HEK293 (cell line): ENCODE measurements around the gene ZNF605.

Source experiments
- BCL11B ChIP-seq: fragments of 450-650 bp; formaldehyde crosslinking; IDR thresholded peaks from 2 replicates; pipeline ENCODE4 v1.5.1; 2016; ENCODE audit warnings: low read depth, missing biosample characterization, missing genetic modification characterization
- OSR2 ChIP-seq: fragments of 450-650 bp; formaldehyde crosslinking; IDR thresholded peaks from 2 replicates; pipeline ENCODE4 v1.5.1; 2016; ENCODE audit warnings: missing biosample characterization, missing genetic modification characterization
- OVOL3 ChIP-seq: fragments of 450-650 bp; formaldehyde crosslinking; IDR thresholded peaks from 2 replicates; pipeline ENCODE4 v1.5.1; 2016; ENCODE audit warnings: missing biosample characterization, missing genetic modification characterization
- ZFP3 ChIP-seq: fragments of 450-650 bp; formaldehyde crosslinking; IDR thresholded peaks from 2 replicates; pipeline ENCODE4 v1.5.1; 2016; ENCODE audit warnings: low read depth, missing biosample characterization, missing genetic modification characterization
- ZFP41 ChIP-seq: fragments of 450-650 bp; formaldehyde crosslinking; IDR thresholded peaks from 2 replicates; pipeline ENCODE4 v1.5.1; 2016; ENCODE audit warnings: missing biosample characterization, missing genetic modification characterization, borderline replicate concordance
- ZIC2 ChIP-seq: fragments of 450-650 bp; formaldehyde crosslinking; IDR thresholded peaks from 2 replicates; pipeline ENCODE4 v1.5.1; 2016; ENCODE audit warnings: missing biosample characterization, missing genetic modification characterization
- ZNF112 ChIP-seq: fragments of 450-650 bp; formaldehyde crosslinking; IDR thresholded peaks from 2 replicates; pipeline ENCODE4 v1.5.0; 2017; ENCODE audit warnings: missing biosample characterization, missing genetic modification characterization
- ZNF121 ChIP-seq: fragments of 450-650 bp; formaldehyde crosslinking; IDR thresholded peaks from 2 replicates; pipeline ENCODE4 v1.5.1; 2016; ENCODE audit warnings: missing biosample characterization, missing genetic modification characterization
- ZNF157 ChIP-seq: fragments of 450-650 bp; formaldehyde crosslinking; IDR thresholded peaks from 2 replicates; pipeline ENCODE4 v1.5.1; 2016; ENCODE audit warnings: missing biosample characterization, missing genetic modification characterization
- ZNF16 ChIP-seq: fragments of 450-650 bp; formaldehyde crosslinking; IDR thresholded peaks from 2 replicates; pipeline ENCODE4 v1.5.1; 2016; ENCODE audit warnings: low read depth, missing biosample characterization, missing genetic modification characterization
- ZNF184 ChIP-seq: fragments of 450-650 bp; IDR thresholded peaks from 2 replicates; pipeline ENCODE4 v1.5.1; 2018; ENCODE audit warnings: missing biosample characterization, mild to moderate bottlenecking, missing genetic modification characterization
- ZNF221 ChIP-seq: fragments of 450-650 bp; formaldehyde crosslinking; IDR thresholded peaks from 2 replicates; pipeline ENCODE4 v1.5.1; 2017; ENCODE audit warnings: missing biosample characterization, missing genetic modification characterization, borderline replicate concordance
- ZNF223 ChIP-seq: fragments of 450-650 bp; formaldehyde crosslinking; IDR thresholded peaks from 2 replicates; pipeline ENCODE4 v1.5.1; 2016; ENCODE audit warnings: missing biosample characterization, missing genetic modification characterization
- ZNF24 ChIP-seq: fragments of 450-650 bp; formaldehyde crosslinking; IDR thresholded peaks from 2 replicates; pipeline ENCODE4 v1.5.1; 2016; ENCODE audit warnings: missing biosample characterization, missing genetic modification characterization
- ZNF341 ChIP-seq: fragments of 450-650 bp; formaldehyde crosslinking; IDR thresholded peaks from 2 replicates; pipeline ENCODE4; 2016; ENCODE audit warnings: low read depth, missing biosample characterization, missing genetic modification characterization
- ZNF37A ChIP-seq: fragments of 450-650 bp; IDR thresholded peaks from 2 replicates; pipeline ENCODE4 v1.5.1; 2018; ENCODE audit warnings: missing biosample characterization, missing genetic modification characterization
- ZNF558 ChIP-seq: fragments of 450-650 bp; formaldehyde crosslinking; IDR thresholded peaks from 2 replicates; pipeline ENCODE4 v1.5.1; 2016; ENCODE audit warnings: missing biosample characterization, missing genetic modification characterization
- ZNF654 ChIP-seq: fragments of 450-650 bp; formaldehyde crosslinking; IDR thresholded peaks from 2 replicates; pipeline ENCODE4 v1.5.1; 2016; ENCODE audit warnings: low read depth, missing biosample characterization, missing genetic modification characterization
- ZSCAN16 ChIP-seq: fragments of 450-650 bp; formaldehyde crosslinking; IDR thresholded peaks from 2 replicates; pipeline ENCODE4 v1.5.1; 2016; ENCODE audit warnings: missing biosample characterization, missing genetic modification characterization
- ZSCAN23 ChIP-seq: fragments of 450-650 bp; formaldehyde crosslinking; IDR thresholded peaks from 2 replicates; pipeline ENCODE4 v1.5.1; 2016; ENCODE audit warnings: missing biosample characterization, missing genetic modification characterization
- TF ChIP-seq, protein P1 (sequence below): fragments of 450-650 bp; formaldehyde crosslinking; IDR thresholded peaks from 2 replicates; pipeline ENCODE4 v1.5.1; 2016; ENCODE audit warnings: missing biosample characterization, missing genetic modification characterization
- TF ChIP-seq, protein P2 (sequence below): fragments of 450-650 bp; formaldehyde crosslinking; IDR thresholded peaks from 2 replicates; pipeline ENCODE4 v1.5.1; 2017; ENCODE audit warnings: missing biosample characterization, mild to moderate bottlenecking, missing genetic modification characterization, moderate library complexity
- TF ChIP-seq, protein P3 (sequence below): fragments of 450-650 bp; formaldehyde crosslinking; optimal IDR thresholded peaks from 2 replicates; pipeline ENCODE3; 2016; ENCODE audit warnings: missing biosample characterization, mild to moderate bottlenecking, missing genetic modification characterization
- TF ChIP-seq, protein P4 (sequence below): fragments of 450-650 bp; formaldehyde crosslinking; IDR thresholded peaks from 2 replicates; pipeline ENCODE4 v1.5.1; 2016; ENCODE audit warnings: missing biosample characterization, missing genetic modification characterization
- TF ChIP-seq, protein P5 (sequence below): fragments of 450-650 bp; formaldehyde crosslinking; IDR thresholded peaks from 2 replicates; pipeline ENCODE4 v1.5.1; 2016; ENCODE audit warnings: missing biosample characterization, missing genetic modification characterization
- TF ChIP-seq, protein P6 (sequence below): fragments of 450-650 bp; formaldehyde crosslinking; IDR thresholded peaks from 2 replicates; pipeline ENCODE4 v1.5.1; 2016; ENCODE audit warnings: missing biosample characterization, missing genetic modification characterization
- TF ChIP-seq, protein P7 (sequence below): fragments of 450-650 bp; formaldehyde crosslinking; IDR thresholded peaks from 2 replicates; pipeline ENCODE4 v1.5.1; 2016; ENCODE audit warnings: missing biosample characterization, missing genetic modification characterization
- TF ChIP-seq, protein P8 (sequence below): fragments of 450-650 bp; formaldehyde crosslinking; IDR thresholded peaks from 2 replicates; pipeline ENCODE4 v1.5.1; 2016; ENCODE audit warnings: missing biosample characterization, missing genetic modification characterization, low read depth

Gene ZNF605

DNA sequence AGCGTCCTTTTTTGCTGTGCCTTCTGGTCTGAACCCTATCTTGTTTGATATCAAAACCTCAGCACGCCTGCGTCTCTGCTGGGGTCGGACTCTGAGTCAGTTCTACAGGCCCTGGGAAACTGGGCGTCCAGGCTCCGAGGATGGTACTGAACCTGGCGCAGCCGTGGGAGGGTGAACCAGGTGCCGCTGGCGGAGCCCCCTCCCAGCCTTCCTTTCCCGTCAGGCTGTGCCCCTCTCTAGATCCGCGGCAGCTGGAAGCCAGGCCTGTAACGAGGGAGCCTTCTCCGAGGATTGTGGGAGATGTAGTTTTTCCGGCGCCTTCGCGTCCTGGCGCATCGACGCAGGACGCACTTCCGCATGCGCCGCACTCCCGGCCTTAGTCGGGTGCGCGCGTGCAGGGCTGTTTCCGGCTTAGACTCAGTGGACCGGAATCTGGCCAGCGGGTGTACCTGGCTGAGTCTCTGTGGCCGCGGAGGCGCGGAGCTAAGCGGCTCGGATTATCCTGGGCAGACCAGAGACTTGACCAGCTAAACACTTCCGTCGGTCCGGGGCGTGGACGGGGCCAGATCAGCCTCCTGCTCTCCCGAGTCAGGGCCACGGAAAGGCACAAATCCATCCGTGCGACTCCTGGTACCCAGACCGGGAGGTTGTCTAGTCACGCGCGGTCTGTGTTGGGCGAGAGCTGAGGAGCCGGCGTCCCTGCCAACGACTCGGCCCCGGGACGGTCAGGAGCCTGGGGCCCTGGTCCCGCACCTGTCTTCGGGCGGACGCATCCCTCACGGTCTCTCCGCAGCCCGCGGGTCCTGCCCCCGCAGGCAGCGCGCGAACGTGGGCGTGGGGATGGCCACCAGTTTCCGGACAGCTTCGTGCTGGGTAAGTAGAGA lies 30.1 kb upstream of the ZNF605 start, which contains the start of gene ZNF26 (continued):
- no peak for TF ChIP-seq ZNF223 (tag by site-specific recombination)
- no peak for TF ChIP-seq ZNF16 (tag by site-specific recombination)
- TF ChIP-seq ZNF654, result no peak
- TF ChIP-seq ZNF157, result no peak
- TF ChIP-seq, protein P1, sequence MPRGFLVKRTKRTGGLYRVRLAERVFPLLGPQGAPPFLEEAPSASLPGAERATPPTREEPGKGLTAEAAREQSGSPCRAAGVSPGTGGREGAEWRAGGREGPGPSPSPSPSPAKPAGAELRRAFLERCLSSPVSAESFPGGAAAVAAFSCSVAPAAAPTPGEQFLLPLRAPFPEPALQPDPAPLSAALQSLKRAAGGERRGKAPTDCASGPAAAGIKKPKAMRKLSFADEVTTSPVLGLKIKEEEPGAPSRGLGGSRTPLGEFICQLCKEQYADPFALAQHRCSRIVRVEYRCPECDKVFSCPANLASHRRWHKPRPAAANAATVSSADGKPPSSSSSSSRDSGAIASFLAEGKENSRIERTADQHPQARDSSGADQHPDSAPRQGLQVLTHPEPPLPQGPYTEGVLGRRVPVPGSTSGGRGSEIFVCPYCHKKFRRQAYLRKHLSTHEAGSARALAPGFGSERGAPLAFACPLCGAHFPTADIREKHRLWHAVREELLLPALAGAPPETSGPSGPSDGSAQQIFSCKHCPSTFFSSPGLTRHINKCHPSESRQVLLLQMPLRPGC, result 0 out of 2 replicates have a peak, but pooled peaks have one; percentile 12
- TF ChIP-seq ZNF24 (tag by site-specific recombination), result 0 out of 2 replicates have a peak, but pooled peaks have one; percentile 28
- TF ChIP-seq, protein P2, sequence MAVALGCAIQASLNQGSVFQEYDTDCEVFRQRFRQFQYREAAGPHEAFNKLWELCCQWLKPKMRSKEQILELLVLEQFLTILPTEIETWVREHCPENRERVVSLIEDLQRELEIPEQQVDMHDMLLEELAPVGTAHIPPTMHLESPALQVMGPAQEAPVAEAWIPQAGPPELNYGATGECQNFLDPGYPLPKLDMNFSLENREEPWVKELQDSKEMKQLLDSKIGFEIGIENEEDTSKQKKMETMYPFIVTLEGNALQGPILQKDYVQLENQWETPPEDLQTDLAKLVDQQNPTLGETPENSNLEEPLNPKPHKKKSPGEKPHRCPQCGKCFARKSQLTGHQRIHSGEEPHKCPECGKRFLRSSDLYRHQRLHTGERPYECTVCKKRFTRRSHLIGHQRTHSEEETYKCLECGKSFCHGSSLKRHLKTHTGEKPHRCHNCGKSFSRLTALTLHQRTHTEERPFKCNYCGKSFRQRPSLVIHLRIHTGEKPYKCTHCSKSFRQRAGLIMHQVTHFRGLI (tag by site-specific recombination), result no peak
- TF ChIP-seq ZNF221 (tag by site-specific recombination), result no peak
- TF ChIP-seq ZNF558 (tag by site-specific recombination), result no peak
- no peak for TF ChIP-seq ZFP3 (tag by site-specific recombination)
- TF ChIP-seq ZIC2 (tag by site-specific recombination), result 0 out of 2 replicates have a peak, but pooled peaks have one; percentile 7
- no peak for TF ChIP-seq ZNF121 (tag by site-specific recombination)
- TF ChIP-seq, protein P3, sequence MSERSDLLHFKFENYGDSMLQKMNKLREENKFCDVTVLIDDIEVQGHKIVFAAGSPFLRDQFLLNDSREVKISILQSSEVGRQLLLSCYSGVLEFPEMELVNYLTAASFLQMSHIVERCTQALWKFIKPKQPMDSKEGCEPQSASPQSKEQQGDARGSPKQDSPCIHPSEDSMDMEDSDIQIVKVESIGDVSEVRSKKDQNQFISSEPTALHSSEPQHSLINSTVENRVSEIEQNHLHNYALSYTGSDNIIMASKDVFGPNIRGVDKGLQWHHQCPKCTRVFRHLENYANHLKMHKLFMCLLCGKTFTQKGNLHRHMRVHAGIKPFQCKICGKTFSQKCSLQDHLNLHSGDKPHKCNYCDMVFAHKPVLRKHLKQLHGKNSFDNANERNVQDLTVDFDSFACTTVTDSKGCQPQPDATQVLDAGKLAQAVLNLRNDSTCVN (tag by site-specific recombination), result peak; percentile 95
- TF ChIP-seq, protein P4, sequence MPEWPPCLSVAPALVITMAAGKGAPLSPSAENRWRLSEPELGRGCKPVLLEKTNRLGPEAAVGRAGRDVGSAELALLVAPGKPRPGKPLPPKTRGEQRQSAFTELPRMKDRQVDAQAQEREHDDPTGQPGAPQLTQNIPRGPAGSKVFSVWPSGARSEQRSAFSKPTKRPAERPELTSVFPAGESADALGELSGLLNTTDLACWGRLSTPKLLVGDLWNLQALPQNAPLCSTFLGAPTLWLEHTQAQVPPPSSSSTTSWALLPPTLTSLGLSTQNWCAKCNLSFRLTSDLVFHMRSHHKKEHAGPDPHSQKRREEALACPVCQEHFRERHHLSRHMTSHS, result no peak
- TF ChIP-seq, protein P5, sequence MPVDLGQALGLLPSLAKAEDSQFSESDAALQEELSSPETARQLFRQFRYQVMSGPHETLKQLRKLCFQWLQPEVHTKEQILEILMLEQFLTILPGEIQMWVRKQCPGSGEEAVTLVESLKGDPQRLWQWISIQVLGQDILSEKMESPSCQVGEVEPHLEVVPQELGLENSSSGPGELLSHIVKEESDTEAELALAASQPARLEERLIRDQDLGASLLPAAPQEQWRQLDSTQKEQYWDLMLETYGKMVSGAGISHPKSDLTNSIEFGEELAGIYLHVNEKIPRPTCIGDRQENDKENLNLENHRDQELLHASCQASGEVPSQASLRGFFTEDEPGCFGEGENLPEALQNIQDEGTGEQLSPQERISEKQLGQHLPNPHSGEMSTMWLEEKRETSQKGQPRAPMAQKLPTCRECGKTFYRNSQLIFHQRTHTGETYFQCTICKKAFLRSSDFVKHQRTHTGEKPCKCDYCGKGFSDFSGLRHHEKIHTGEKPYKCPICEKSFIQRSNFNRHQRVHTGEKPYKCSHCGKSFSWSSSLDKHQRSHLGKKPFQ (tag by site-specific recombination), result no peak
- TF ChIP-seq, protein P6, sequence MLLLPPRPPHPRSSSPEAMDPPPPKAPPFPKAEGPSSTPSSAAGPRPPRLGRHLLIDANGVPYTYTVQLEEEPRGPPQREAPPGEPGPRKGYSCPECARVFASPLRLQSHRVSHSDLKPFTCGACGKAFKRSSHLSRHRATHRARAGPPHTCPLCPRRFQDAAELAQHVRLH (tag by site-specific recombination), result no peak
- TF ChIP-seq ZNF112 (tag by site-specific recombination), result no peak
- 0 out of 2 replicates have a peak, but pooled peaks have one; percentile 67 for TF ChIP-seq ZSCAN23 (tag by site-specific recombination)
- peak; percentile 33 for TF ChIP-seq OVOL3 (tag by site-specific recombination)
- no peak for TF ChIP-seq BCL11B (tag by site-specific recombination)
- no peak for TF ChIP-seq OSR2 (tag by site-specific recombination)
- no peak for TF ChIP-seq ZNF37A (tag by site-specific recombination)
- no peak for TF ChIP-seq ZFP41
- TF ChIP-seq, protein P7, sequence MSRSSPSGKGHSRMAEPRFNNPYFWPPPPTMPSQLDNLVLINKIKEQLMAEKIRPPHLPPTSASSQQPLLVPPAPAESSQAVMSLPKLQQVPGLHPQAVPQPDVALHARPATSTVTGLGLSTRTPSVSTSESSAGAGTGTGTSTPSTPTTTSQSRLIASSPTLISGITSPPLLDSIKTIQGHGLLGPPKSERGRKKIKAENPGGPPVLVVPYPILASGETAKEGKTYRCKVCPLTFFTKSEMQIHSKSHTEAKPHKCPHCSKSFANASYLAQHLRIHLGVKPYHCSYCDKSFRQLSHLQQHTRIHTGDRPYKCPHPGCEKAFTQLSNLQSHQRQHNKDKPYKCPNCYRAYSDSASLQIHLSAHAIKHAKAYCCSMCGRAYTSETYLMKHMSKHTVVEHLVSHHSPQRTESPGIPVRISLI (tag by site-specific recombination), result no peak
- no peak for TF ChIP-seq ZNF184 (tag by site-specific recombination)
- peak; percentile 82 for TF ChIP-seq ZNF341 (tag by site-specific recombination)
- TF ChIP-seq, protein P8, sequence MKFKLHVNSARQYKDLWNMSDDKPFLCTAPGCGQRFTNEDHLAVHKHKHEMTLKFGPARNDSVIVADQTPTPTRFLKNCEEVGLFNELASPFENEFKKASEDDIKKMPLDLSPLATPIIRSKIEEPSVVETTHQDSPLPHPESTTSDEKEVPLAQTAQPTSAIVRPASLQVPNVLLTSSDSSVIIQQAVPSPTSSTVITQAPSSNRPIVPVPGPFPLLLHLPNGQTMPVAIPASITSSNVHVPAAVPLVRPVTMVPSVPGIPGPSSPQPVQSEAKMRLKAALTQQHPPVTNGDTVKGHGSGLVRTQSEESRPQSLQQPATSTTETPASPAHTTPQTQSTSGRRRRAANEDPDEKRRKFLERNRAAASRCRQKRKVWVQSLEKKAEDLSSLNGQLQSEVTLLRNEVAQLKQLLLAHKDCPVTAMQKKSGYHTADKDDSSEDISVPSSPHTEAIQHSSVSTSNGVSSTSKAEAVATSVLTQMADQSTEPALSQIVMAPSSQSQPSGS (tag by site-specific recombination), result no peak
- TF ChIP-seq ZSCAN16 (tag by site-specific recombination), result no peak
